WI38 (cell line): ENCODE measurements around the gene KCND3.

Experiments
- H3K4me3 ChIP-seq: 2 replicates; pipeline ENCODE4 v1.5.1; 2011; ENCODE audit warnings: low read depth, mild to moderate bottlenecking, control low read depth, low read length
- CTCF ChIP-seq: IDR thresholded peaks from 2 replicates; pipeline ENCODE4 v1.5.1; 2012; ENCODE audit warnings: low read depth, mild to moderate bottlenecking, control low read depth, low read length

The KCND3 gene

GRCh38 chr1:112021263-112021662 lies 31.8 kb upstream of the KCND3 start:
- H3K4me3 ChIP-seq = no peak overlapping the region
- no peak for TF ChIP-seq CTCF

GRCh38 chr1:112017183-112017582 lies 27.7 kb upstream of the KCND3 start:
- no peak for TF ChIP-seq CTCF
- H3K4me3 ChIP-seq = no peak overlapping the region

GRCh38 chr1:112012823-112013222 lies 23.4 kb upstream of the KCND3 start:
- TF ChIP-seq CTCF = no peak
- H3K4me3 ChIP-seq = no peak overlapping the region

- no peak for TF ChIP-seq CTCF
- H3K4me3 ChIP-seq = no peak overlapping the region
Observed at GRCh38 chr1:112011202-112011601, 21.7 kb upstream of the KCND3 start.

GRCh38 chr1:112007169-112007568 lies 17.7 kb upstream of the KCND3 start:
- no peak overlapping the region for H3K4me3 ChIP-seq
- TF ChIP-seq CTCF = no peak

- no peak for TF ChIP-seq CTCF
- H3K4me3 ChIP-seq = no peak overlapping the region
Observed at GRCh38 chr1:112006416-112007025, 17.1 kb upstream of the KCND3 start.

GRCh38 chr1:112004076-112004475 lies 14.6 kb upstream of the KCND3 start:
- TF ChIP-seq CTCF = no peak
- H3K4me3 ChIP-seq = no peak overlapping the region
